H1 (cell line): ENCODE data around the gene FBXO45. TPM values are rescaled to one million over a fixed set of nuclear protein-coding genes. Genes with fewer than 3 reads are reported as not detected.

Experiments
- CTCF ChIA-PET: fragments of 300-600 bp; sonication (Branson Sonifier 250); formaldehyde crosslinking; loops from one replicate; lab custom pipeline; 2021; ENCODE audit not compliant: partially characterized antibody; lab: Charles Lee
- POLR2A ChIA-PET: fragments of 300-600 bp; sonication (Branson Sonifier 250); formaldehyde crosslinking; loops from one replicate; lab custom pipeline; 2021; ENCODE audit warnings: inconsistent platforms; ENCODE audit not compliant: partially characterized antibody; lab: Charles Lee
- DNase-seq, 2 experiments: peaks; one replicate each; pipeline versions ENCODE4 v3.0.0 to v3.0.0-alpha.2; 2010 to 2022; ENCODE audit warnings: low spot score in 2 of 2, low read depth in 1 of 2, mixed read lengths in 1 of 2
- FAIRE-seq: peaks from 2 replicates; lab custom pipeline; 2011; peaks lifted over from hg19 to GRCh38; lab: Jason Lieb, UNC
- H2AFZ ChIP-seq: 2 replicates; pipeline ENCODE4 v1.8.1; 2012; ENCODE audit warnings: low read length, inconsistent platforms
- H2AK5ac ChIP-seq: 2 replicates; pipeline ENCODE4 v1.6.1; 2013; ENCODE audit warnings: low read depth, low read length
- H2BK120ac ChIP-seq: replicated peaks from 2 replicates; pipeline ENCODE3; 2013; ENCODE audit warnings: low read depth, low read length, inconsistent platforms
- H2BK12ac ChIP-seq: 2 replicates; pipeline ENCODE4 v1.6.1; 2013; ENCODE audit warnings: low read depth, low read length
- H2BK15ac ChIP-seq: 2 replicates; pipeline ENCODE4 v1.6.1; 2013; ENCODE audit warnings: low read length
- H2BK20ac ChIP-seq: 2 replicates; pipeline ENCODE4 v1.6.1; 2013; ENCODE audit warnings: low read length
- H2BK5ac ChIP-seq: 2 replicates; pipeline ENCODE4 v1.6.1; 2013; ENCODE audit warnings: low read depth, low read length
- H3K14ac ChIP-seq: 2 replicates; pipeline ENCODE4 v1.6.1; 2013; ENCODE audit warnings: inconsistent platforms; ENCODE audit not compliant: insufficient read length
- H3K18ac ChIP-seq: 2 replicates; pipeline ENCODE4 v1.6.1; 2013; ENCODE audit warnings: low read length; ENCODE audit errors: extremely low read depth
- H3K23ac ChIP-seq: 2 replicates; pipeline ENCODE4 v1.6.1; 2013; ENCODE audit warnings: inconsistent platforms; ENCODE audit not compliant: insufficient read length
- H3K23me2 ChIP-seq: 2 replicates; pipeline ENCODE4 v1.6.1; 2013; ENCODE audit warnings: low read depth, low read length
- H3K27ac ChIP-seq: 2 replicates; pipeline ENCODE4 v1.6.1; 2011; ENCODE audit warnings: low read depth, low read length, inconsistent platforms
- H3K27me3 ChIP-seq, 4 experiments: replicated peaks in 1 of 4; 1 replicate in 1 of 4; 2 replicates in 3 of 4; pipeline versions ENCODE4 v1.6.1 to v1.8.1; 2011 to 2013; ENCODE audit warnings: low read length in 3 of 4, mild to moderate bottlenecking in 3 of 4, inconsistent platforms in 2 of 4, mixed read lengths in 2 of 4, moderate library complexity in 1 of 4; ENCODE audit not compliant: control insufficient read depth in 3 of 4, insufficient read depth in 3 of 4; ENCODE audit errors: extremely low read depth in 1 of 4
- H3K36me3 ChIP-seq, 4 experiments: 2 replicates each; pipeline versions ENCODE4 v1.6.1 to v1.8.1; 2011 to 2013; ENCODE audit warnings: mild to moderate bottlenecking in 4 of 4, low read length in 3 of 4, moderate library complexity in 2 of 4, control low read depth in 1 of 4, inconsistent platforms in 1 of 4; ENCODE audit not compliant: insufficient read depth in 4 of 4, control insufficient read depth in 2 of 4
- H3K4ac ChIP-seq: replicated peaks from 2 replicates; pipeline ENCODE3; 2013; ENCODE audit warnings: low read length, low read depth, mixed read lengths, inconsistent platforms; ENCODE audit not compliant: insufficient read length
- H3K4me1 ChIP-seq, 4 experiments: replicated peaks in 1 of 4; 1 replicate in 1 of 4; 2 replicates in 3 of 4; pipeline versions ENCODE4 v1.6.1 to v1.8.1; 2011 to 2013; ENCODE audit warnings: low read length in 3 of 4, inconsistent platforms in 2 of 4, mixed read lengths in 1 of 4; ENCODE audit not compliant: insufficient read depth in 4 of 4, control insufficient read depth in 3 of 4
- H3K4me2 ChIP-seq, 2 experiments: 2 replicates each; pipeline versions ENCODE4 v1.6.1 to v1.8.1; 2011 to 2013; ENCODE audit warnings: low read depth in 2 of 2, low read length in 2 of 2, control low read depth in 1 of 2, inconsistent platforms in 1 of 2, mild to moderate bottlenecking in 1 of 2; ENCODE audit not compliant: insufficient read depth in 1 of 2
- H3K4me3 ChIP-seq, 4 experiments: fragments of 200-600, 300-600 bp in 1 of 4; sonication (generic), shearing (Covaris generic), sonication (Bioruptor Twin) in 1 of 4; 2 replicates each; pipeline versions ENCODE4 v1.5.1 to v1.8.1; 2011 to 2016; ENCODE audit warnings: low read length in 4 of 4, low read depth in 3 of 4, control low read depth in 2 of 4, inconsistent platforms in 2 of 4, mild to moderate bottlenecking in 2 of 4, mixed read lengths in 1 of 4, moderate library complexity in 1 of 4; ENCODE audit not compliant: insufficient read depth in 2 of 4; ENCODE audit errors: extremely low read depth in 1 of 4
- H3K56ac ChIP-seq: replicated peaks from 2 replicates; pipeline ENCODE3; 2013; ENCODE audit warnings: low read depth, mild to moderate bottlenecking, mixed read lengths, low read length, inconsistent platforms; ENCODE audit not compliant: insufficient read length
- H3K79me1 ChIP-seq: 2 replicates; pipeline ENCODE4 v1.6.1; 2013; ENCODE audit warnings: low read depth, low read length, control low read depth
- H3K79me2 ChIP-seq, 2 experiments: 2 replicates each; pipeline versions ENCODE4 v1.6.1 to v1.8.1; 2012 to 2013; ENCODE audit warnings: low read length in 2 of 2, mild to moderate bottlenecking in 2 of 2, inconsistent platforms in 1 of 2; ENCODE audit not compliant: insufficient read depth in 2 of 2, control insufficient read depth in 1 of 2
- H3K9ac ChIP-seq, 4 experiments: replicated peaks in 1 of 4; 1 replicate in 1 of 4; 2 replicates in 3 of 4; pipeline versions ENCODE4 v1.6.1 to v1.8.1; 2011 to 2013; ENCODE audit warnings: low read depth in 3 of 4, low read length in 3 of 4, control low read depth in 2 of 4, mild to moderate bottlenecking in 2 of 4, moderate library complexity in 2 of 4, inconsistent platforms in 1 of 4; ENCODE audit errors: extremely low read depth in 1 of 4
- H3K9me3 ChIP-seq, 2 experiments: 2 replicates each; pipeline versions ENCODE4 v1.6.1 to v1.8.1; 2012 to 2013; ENCODE audit warnings: mild to moderate bottlenecking in 2 of 2, moderate library complexity in 2 of 2, control low read depth in 1 of 2, inconsistent platforms in 1 of 2, low read depth in 1 of 2, low read length in 1 of 2, mixed read lengths in 1 of 2; ENCODE audit not compliant: insufficient read depth in 2 of 2
- H4K20me1 ChIP-seq, 2 experiments: replicated peaks in 1 of 2; 2 replicates each; pipeline versions ENCODE3 to v1.8.1; 2011 to 2013; ENCODE audit warnings: inconsistent platforms in 2 of 2, low read length in 2 of 2, mild to moderate bottlenecking in 1 of 2; ENCODE audit not compliant: insufficient read depth in 2 of 2, control insufficient read depth in 1 of 2
- H4K5ac ChIP-seq: 2 replicates; pipeline ENCODE4 v1.6.1; 2013; ENCODE audit warnings: low read length, low read depth, mixed read lengths, inconsistent platforms; ENCODE audit not compliant: insufficient read length
- H4K8ac ChIP-seq: 2 replicates; pipeline ENCODE4 v1.8.0; 2013; ENCODE audit warnings: mild to moderate bottlenecking, moderate library complexity, low read length, inconsistent platforms; ENCODE audit not compliant: insufficient read depth; ENCODE audit errors: extremely low read depth
- H4K91ac ChIP-seq: replicated peaks from 2 replicates; pipeline ENCODE3; 2013; ENCODE audit warnings: low read length, mixed read lengths, inconsistent platforms; ENCODE audit not compliant: insufficient read length
- CEBPB ChIP-seq: IDR thresholded peaks from 2 replicates; pipeline ENCODE4 v1.6.1; 2012; ENCODE audit warnings: low read depth, low read length
- CHD1 ChIP-seq: IDR thresholded peaks from 2 replicates; pipeline ENCODE4 v1.6.1; 2012; ENCODE audit warnings: low read depth, low read length, improper control_type of control experiment
- EP300 ChIP-seq, 2 experiments: IDR thresholded peaks; 1 replicate in 1 of 2; 2 replicates in 1 of 2; pipeline ENCODE4 v1.6.1; 2011 to 2012; ENCODE audit warnings: low read depth in 2 of 2, low read length in 2 of 2, mild to moderate bottlenecking in 2 of 2, borderline replicate concordance in 1 of 2, inconsistent platforms in 1 of 2, moderate library complexity in 1 of 2
- EZH2 ChIP-seq: fragments of 200-600 bp; sonication (generic); IDR thresholded peaks from 2 replicates; pipeline ENCODE4 v1.7.1; 2012; ENCODE audit warnings: low read depth, mild to moderate bottlenecking, moderate library complexity, low read length, inconsistent platforms; ENCODE audit not compliant: severe bottlenecking
- KDM1A ChIP-seq: fragments of 200-600, 300-600 bp; sonication (generic); IDR thresholded peaks from 2 replicates; pipeline ENCODE4 v1.7.1; 2016; ENCODE audit warnings: mild to moderate bottlenecking, low read length, borderline replicate concordance
- NRF1 ChIP-seq: IDR thresholded peaks from 2 replicates; pipeline ENCODE4 v1.6.1; 2011; ENCODE audit warnings: mild to moderate bottlenecking, low read depth, low read length, improper control_type of control experiment
- PHF8 ChIP-seq: fragments of 200-600 bp; sonication (generic); conservative IDR thresholded peaks from 2 replicates; pipeline ENCODE4 v1.7.1; 2012; ENCODE audit warnings: low read depth, mild to moderate bottlenecking, inconsistent platforms, low read length, moderate library complexity
- RBBP5 ChIP-seq: IDR thresholded peaks from 2 replicates; pipeline ENCODE4 v1.7.1; 2012; ENCODE audit warnings: low read depth, mild to moderate bottlenecking, inconsistent platforms, low read length, moderate library complexity, borderline replicate concordance
- RNF2 ChIP-seq: fragments of 200-900, 300-1000 bp; sonication (generic); IDR thresholded peaks from 2 replicates; pipeline ENCODE4 v1.7.1; 2016; ENCODE audit warnings: borderline replicate concordance, low read depth, mild to moderate bottlenecking, antibody characterized with exemption, low read length; ENCODE audit not compliant: poor library complexity, severe bottlenecking; ENCODE audit errors: missing control alignments
- SP1 ChIP-seq: IDR thresholded peaks from 2 replicates; pipeline ENCODE4 v1.6.1; 2011; ENCODE audit warnings: low read depth, low read length
- SRF ChIP-seq: IDR thresholded peaks from 2 replicates; pipeline ENCODE4 v1.6.1; 2011; ENCODE audit warnings: mild to moderate bottlenecking, low read depth, low read length, moderate library complexity
- TAF7 ChIP-seq: optimal IDR thresholded peaks from 2 replicates; pipeline ENCODE3; 2011; ENCODE audit warnings: low read depth, mild to moderate bottlenecking, inconsistent platforms, low read length, moderate library complexity, borderline replicate concordance
- TEAD4 ChIP-seq: IDR thresholded peaks from 2 replicates; pipeline ENCODE4 v1.6.1; 2012; ENCODE audit warnings: low read depth, low read length, inconsistent platforms, mixed read lengths
- WGBS, 2 experiments: shearing (Covaris generic) in 1 of 2; methylation state at CpG; one replicate each; pipeline versions ENCODE4 v1.1.6 to v1.1.7; 2013 to 2015; ENCODE audit warnings: low lambda C conversion rate in 2 of 2, mixed read lengths in 2 of 2, inconsistent platforms in 1 of 2, low coverage in 1 of 2, missing lambda C conversion rate in 1 of 2; ENCODE audit not compliant: insufficient replicate concordance in 2 of 2, insufficient coverage in 1 of 2, insufficient read length in 1 of 2; ENCODE audit errors: extremely low coverage in 1 of 2, missing lambda C conversion rate in 1 of 2; 5-methylcytosine and 5-hydroxymethylcytosine counted together
- polyA plus RNA-seq, 7 experiments: library from polyadenylated mRNA; depleted of rRNA in 3 of 7; stranded (reverse) in 5 of 7; unstranded in 2 of 7; fragments of >200 nt in 5 of 7; fragments of 200-250 nt in 2 of 7; gene quantifications; 1 replicate in 5 of 7; 2 replicates in 1 of 7; 4 replicates in 1 of 7; pipeline versions ENCODE4 v1.2.1 to v1.2.3, GENCODE V29; 2011 to 2013; ENCODE audit warnings: missing spikeins in 2 of 7, mixed read lengths in 2 of 7
- total RNA-seq: library from RNA; stranded (reverse); fragmentation: NEBNext Ultra II Directional; extraction: Animal tissue kit (Norgen Biotek cat#: 25700); gene quantifications from 2 replicates; pipeline ENCODE4 v1.2.1, GENCODE V29; 2021

The FBXO45 gene
- total and polyA plus RNA-seq, 2 of the 8 experiments (the other 6 are each of a cell fraction or from before 2014, with no cell fraction given), result 5.2 to 19.4 TPM

DNA sequence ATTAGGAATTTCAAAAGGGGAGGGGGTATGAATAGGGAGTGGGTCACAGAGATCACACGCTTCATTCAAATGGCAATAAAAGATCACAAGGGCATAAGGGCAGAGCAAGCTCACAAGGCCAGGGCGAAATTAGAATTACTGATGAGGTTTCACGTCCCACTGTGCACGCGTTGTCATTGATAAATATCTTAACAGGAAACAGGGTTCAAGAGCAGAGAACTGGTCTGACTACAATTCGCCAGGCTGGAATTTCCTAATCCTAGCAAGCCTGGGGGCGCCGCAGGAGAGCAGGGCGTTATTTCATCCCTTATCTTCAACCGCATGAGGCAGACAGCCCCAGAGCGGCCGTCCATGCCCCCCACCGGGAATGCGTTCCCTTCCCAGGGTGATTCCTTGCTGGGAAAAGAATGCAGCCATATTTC lies 35.2 kb upstream of the FBXO45 start:
- H2BK15ac ChIP-seq, result no peak overlapping the region
- H3K79me1 ChIP-seq, result no peaks in the 10 kb centered on the region
- no peak overlapping the region for H3K9ac ChIP-seq
- no peaks in the 10 kb centered on the region for H3K36me3 ChIP-seq
- peaks cover 2% of the 10 kb centered on the region; the same call in 1 of the 2 replicates for H3K23me2 ChIP-seq
- no peak overlapping the region for H2AK5ac ChIP-seq
- H3K23ac ChIP-seq, result no peak overlapping the region
- no peak overlapping the region for H3K14ac ChIP-seq
- H3K27me3 ChIP-seq, result no peaks in the 10 kb centered on the region
- no peak overlapping the region for H3K18ac ChIP-seq
- no peak overlapping the region for H2BK20ac ChIP-seq
- CTCF ChIA-PET, result no interaction called here
- no peak overlapping the region; the same call in 1 of the 2 replicates for H3K27ac ChIP-seq
- no peak overlapping the region for H2BK5ac ChIP-seq
- no peak overlapping the region for H4K91ac ChIP-seq
- H2BK12ac ChIP-seq, result no peak overlapping the region
- no peak overlapping the region for H2AFZ ChIP-seq
- H3K79me2 ChIP-seq, result no peaks in the 10 kb centered on the region
- peak; percentile 66 to 83 for DNase-seq
- peak; percentile 81 for FAIRE-seq
- H4K8ac ChIP-seq, result no peak overlapping the region
- H3K4ac ChIP-seq, result no peak overlapping the region
- H3K56ac ChIP-seq, result no peak overlapping the region
- no peak overlapping the region for H4K5ac ChIP-seq
- peaks cover 0 to 6% (median 3%) of the 10 kb centered on the region in 4 experiments; a peak in 4 of 7 replicates for H3K4me1 ChIP-seq
- peak overlapping the region in 1 of 4 experiments; percentile 32; a peak in 1 of 8 replicates for H3K4me3 ChIP-seq
- POLR2A ChIA-PET, result interaction anchor here (0.6 to 1.0 kb wide), 4 partner anchors 14 to 108 kb away, joined by 3 read pairs; no protein-coding TSS in a partner anchor
- H4K20me1 ChIP-seq, result no peaks in the 10 kb centered on the region
- H3K4me2 ChIP-seq, result peak overlapping the region in 1 of 2 experiments; percentile 50; a peak in 2 of 4 replicates
- WGBS, 2 experiments, result 14% methylated on average over 14 of the region's 14 CpGs; no CpG with 5 or more reads in 1 of the 2 experiments
- no peak overlapping the region for H2BK120ac ChIP-seq
- peaks cover 3 to 5% of the 10 kb centered on the region in 2 experiments; a peak in 2 of 4 replicates for H3K9me3 ChIP-seq
- TF ChIP-seq RNF2 (no peak), SRF (no peak), RBBP5 (no peak), CEBPB (peak; percentile 39), PHF8 (no peak), TAF7 (no peak), EP300 (IDR thresholded peaks at IDR 0.05; ENCODE audit: borderline replicate concordance in 1 of 2, low read depth in 2 of 2, low read length in 2 of 2) (peak in 1 of 2 experiments; percentile 29; a peak in 1 of 3 replicates), SP1 (peak; percentile 92), NRF1 (no peak), KDM1A (peak; percentile 55; the same call in 1 of the 2 replicates), EZH2 (no peak), CHD1 (no peak), TEAD4 (peak; percentile 91)
